Myometrial cell (primary cell): ENCODE data around the gene SDC1. TPM values are rescaled to one million over a fixed set of nuclear protein-coding genes. Genes with fewer than 3 reads are reported as not detected.

ENCODE experiments used
- total RNA-seq: library from RNA; depleted of rRNA; stranded (reverse); fragments of >200 nt; gene quantifications from 2 replicates; pipeline ENCODE4 v1.2.3, GENCODE V29; 2015

SDC1 gene, protein sequence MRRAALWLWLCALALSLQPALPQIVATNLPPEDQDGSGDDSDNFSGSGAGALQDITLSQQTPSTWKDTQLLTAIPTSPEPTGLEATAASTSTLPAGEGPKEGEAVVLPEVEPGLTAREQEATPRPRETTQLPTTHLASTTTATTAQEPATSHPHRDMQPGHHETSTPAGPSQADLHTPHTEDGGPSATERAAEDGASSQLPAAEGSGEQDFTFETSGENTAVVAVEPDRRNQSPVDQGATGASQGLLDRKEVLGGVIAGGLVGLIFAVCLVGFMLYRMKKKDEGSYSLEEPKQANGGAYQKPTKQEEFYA
- total RNA-seq = 25.1 and 26.1 TPM in 2 replicates

DNA sequence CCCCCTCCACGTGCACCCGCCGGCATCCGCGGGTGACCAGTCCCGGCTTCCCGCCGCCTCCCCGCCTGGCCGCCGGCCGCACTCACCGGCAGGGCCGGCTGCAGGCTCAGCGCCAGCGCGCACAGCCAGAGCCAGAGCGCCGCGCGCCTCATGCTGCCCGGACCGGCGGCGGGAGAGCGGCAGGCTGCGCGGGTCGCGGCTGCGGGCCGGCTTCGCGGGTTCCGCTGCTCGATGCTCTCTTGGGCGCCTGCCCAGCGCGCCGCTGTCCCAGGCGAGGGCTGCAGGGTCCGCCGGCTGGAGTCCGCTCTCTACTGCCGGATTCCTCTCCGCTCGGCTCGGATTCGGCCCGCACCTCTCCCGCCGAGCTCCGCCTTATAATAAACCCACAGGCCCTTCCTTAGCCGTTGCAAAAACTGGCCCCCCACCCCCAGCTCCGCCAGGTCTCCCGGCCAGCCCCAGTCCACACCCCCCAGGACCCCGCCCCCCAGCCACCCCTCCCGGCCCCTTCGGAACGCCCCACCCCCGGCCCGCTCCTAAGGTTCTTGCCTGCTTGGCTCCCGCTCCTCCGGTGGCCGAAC lies at the start of gene SDC1:
TSS of gene SDC1 (minus strand) at position 415 of the 578 bp plus-strand sequence. CDS start at position 152, 263 bp downstream.

Other genes starting within 250 kb of the SDC1 start
- 5.2 and 6.0 TPM in 2 replicates for gene WDR35, start 235.0 kb downstream of the SDC1 start, total RNA-seq
- gene MATN3, start 212.5 kb downstream of the SDC1 start, total RNA-seq = 3.5 and 6.2 TPM in 2 replicates
- gene LAPTM4A, start 173.5 kb downstream of the SDC1 start, total RNA-seq = 193 and 202 TPM in 2 replicates
- 11.0 and 14.7 TPM in 2 replicates for gene PUM2, start 125.7 kb upstream of the SDC1 start, total RNA-seq
- gene RHOB, start 221.9 kb upstream of the SDC1 start, total RNA-seq = 174 and 214 TPM in 2 replicates